Measurements from ENCODE around the gene NOSTRIN.

DNA sequence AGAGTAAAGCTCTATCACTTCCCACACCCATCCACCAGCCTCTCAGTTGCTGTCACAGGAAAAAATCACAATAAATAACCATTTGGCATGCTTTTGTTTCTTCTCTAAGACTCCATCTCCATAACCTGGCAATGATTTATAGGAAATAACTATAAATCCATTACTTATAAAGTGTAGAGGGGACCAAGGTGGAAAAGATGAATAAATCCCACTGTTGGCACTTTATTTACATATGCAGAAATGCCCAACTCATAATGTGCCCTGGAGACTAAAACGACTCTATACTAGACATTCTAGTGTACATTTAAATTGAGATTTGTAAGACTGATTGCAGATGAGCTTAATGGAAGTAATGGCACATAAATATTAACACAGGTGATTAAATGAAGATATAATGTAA lies 7.5 kb upstream of the NOSTRIN start:
- TF ChIP-seq, protein P1, sequence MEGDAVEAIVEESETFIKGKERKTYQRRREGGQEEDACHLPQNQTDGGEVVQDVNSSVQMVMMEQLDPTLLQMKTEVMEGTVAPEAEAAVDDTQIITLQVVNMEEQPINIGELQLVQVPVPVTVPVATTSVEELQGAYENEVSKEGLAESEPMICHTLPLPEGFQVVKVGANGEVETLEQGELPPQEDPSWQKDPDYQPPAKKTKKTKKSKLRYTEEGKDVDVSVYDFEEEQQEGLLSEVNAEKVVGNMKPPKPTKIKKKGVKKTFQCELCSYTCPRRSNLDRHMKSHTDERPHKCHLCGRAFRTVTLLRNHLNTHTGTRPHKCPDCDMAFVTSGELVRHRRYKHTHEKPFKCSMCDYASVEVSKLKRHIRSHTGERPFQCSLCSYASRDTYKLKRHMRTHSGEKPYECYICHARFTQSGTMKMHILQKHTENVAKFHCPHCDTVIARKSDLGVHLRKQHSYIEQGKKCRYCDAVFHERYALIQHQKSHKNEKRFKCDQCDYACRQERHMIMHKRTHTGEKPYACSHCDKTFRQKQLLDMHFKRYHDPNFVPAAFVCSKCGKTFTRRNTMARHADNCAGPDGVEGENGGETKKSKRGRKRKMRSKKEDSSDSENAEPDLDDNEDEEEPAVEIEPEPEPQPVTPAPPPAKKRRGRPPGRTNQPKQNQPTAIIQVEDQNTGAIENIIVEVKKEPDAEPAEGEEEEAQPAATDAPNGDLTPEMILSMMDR (IDR thresholded peaks at IDR 0.05; ENCODE audit: insufficient read depth, low read length): no peak
- TF ChIP-seq SPI1 (IDR thresholded peaks at IDR 0.05; ENCODE audit: borderline replicate concordance, low read depth): no peak
- TF ChIP-seq POLR2AphosphoS5 (IDR thresholded peaks at IDR 0.05; ENCODE audit: low read depth): no peak
- TF ChIP-seq, protein P2, sequence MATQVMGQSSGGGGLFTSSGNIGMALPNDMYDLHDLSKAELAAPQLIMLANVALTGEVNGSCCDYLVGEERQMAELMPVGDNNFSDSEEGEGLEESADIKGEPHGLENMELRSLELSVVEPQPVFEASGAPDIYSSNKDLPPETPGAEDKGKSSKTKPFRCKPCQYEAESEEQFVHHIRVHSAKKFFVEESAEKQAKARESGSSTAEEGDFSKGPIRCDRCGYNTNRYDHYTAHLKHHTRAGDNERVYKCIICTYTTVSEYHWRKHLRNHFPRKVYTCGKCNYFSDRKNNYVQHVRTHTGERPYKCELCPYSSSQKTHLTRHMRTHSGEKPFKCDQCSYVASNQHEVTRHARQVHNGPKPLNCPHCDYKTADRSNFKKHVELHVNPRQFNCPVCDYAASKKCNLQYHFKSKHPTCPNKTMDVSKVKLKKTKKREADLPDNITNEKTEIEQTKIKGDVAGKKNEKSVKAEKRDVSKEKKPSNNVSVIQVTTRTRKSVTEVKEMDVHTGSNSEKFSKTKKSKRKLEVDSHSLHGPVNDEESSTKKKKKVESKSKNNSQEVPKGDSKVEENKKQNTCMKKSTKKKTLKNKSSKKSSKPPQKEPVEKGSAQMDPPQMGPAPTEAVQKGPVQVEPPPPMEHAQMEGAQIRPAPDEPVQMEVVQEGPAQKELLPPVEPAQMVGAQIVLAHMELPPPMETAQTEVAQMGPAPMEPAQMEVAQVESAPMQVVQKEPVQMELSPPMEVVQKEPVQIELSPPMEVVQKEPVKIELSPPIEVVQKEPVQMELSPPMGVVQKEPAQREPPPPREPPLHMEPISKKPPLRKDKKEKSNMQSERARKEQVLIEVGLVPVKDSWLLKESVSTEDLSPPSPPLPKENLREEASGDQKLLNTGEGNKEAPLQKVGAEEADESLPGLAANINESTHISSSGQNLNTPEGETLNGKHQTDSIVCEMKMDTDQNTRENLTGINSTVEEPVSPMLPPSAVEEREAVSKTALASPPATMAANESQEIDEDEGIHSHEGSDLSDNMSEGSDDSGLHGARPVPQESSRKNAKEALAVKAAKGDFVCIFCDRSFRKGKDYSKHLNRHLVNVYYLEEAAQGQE (IDR thresholded peaks at IDR 0.05; ENCODE audit: insufficient replicate concordance, low read depth): no peak
- no peak for TF ChIP-seq GABPA (IDR thresholded peaks at IDR 0.05; ENCODE audit: low read depth)

All from HL-60 (cell line).